SK-N-SH treated with all-trans-retinoic acid at 6 μM for 48 hours (cell line): ENCODE measurements around the gene NASP.

Source experiments
- ATAC-seq: fragments of 200-7000 bp; cut with Tn5 transposase; 3 replicates; pipeline ENCODE4 v1.9.1; 2020; ENCODE audit warnings: mild to moderate bottlenecking, moderate library complexity
- ARNTL ChIP-seq: fragments of 450-650 bp; formaldehyde crosslinking; IDR thresholded peaks from 2 replicates; pipeline ENCODE4 v1.5.0; 2020; ENCODE audit warnings: low read depth, mild to moderate bottlenecking, moderate library complexity, borderline replicate concordance
- BACH2 ChIP-seq: fragments of 250-450 bp; sonication (Bioruptor Pico); IDR thresholded peaks from 2 replicates; pipeline ENCODE4 v1.9.0; 2021; ENCODE audit warnings: mild to moderate bottlenecking, borderline replicate concordance
- CREB5 ChIP-seq: fragments of 250-450 bp; sonication (Bioruptor Pico); IDR thresholded peaks from 2 replicates; pipeline ENCODE4 v1.5.1; 2020; ENCODE audit warnings: low read depth, mild to moderate bottlenecking, moderate library complexity
- CSDC2 ChIP-seq: fragments of 250-450 bp; sonication (Bioruptor Pico); IDR thresholded peaks from 2 replicates; pipeline ENCODE4 v1.5.0; 2020; ENCODE audit warnings: mild to moderate bottlenecking, moderate library complexity
- CSRNP3 ChIP-seq: fragments of 250-450 bp; sonication (Bioruptor Pico); IDR thresholded peaks from 2 replicates; pipeline ENCODE4 v1.5.1; 2021; ENCODE audit warnings: mild to moderate bottlenecking, moderate library complexity
- ISL1 ChIP-seq: fragments of 250-450 bp; sonication (Bioruptor Pico); IDR thresholded peaks from 2 replicates; pipeline ENCODE4 v2.1.2; 2022; ENCODE audit warnings: mild to moderate bottlenecking, moderate library complexity
- OSR1 ChIP-seq: fragments of 250-450 bp; sonication (Bioruptor Pico); IDR thresholded peaks from 2 replicates; pipeline ENCODE4 v1.8.0; 2022; ENCODE audit warnings: moderate library complexity, mild to moderate bottlenecking, inconsistent platforms
- PATZ1 ChIP-seq: fragments of 250-450 bp; sonication (Bioruptor Pico); IDR thresholded peaks from 2 replicates; pipeline ENCODE4 v1.8.0; 2020; ENCODE audit warnings: mild to moderate bottlenecking, moderate library complexity, borderline replicate concordance
- POU6F1 ChIP-seq: fragments of 250-450 bp; sonication (Bioruptor Pico); IDR thresholded peaks from 2 replicates; pipeline ENCODE4 v1.8.0; 2021; ENCODE audit warnings: low read depth, mild to moderate bottlenecking, moderate library complexity, borderline replicate concordance
- PPARA ChIP-seq: fragments of 250-450 bp; sonication (Bioruptor Pico); IDR thresholded peaks from 2 replicates; pipeline ENCODE4 v1.5.0; 2020; ENCODE audit warnings: mild to moderate bottlenecking, borderline replicate concordance
- RARB ChIP-seq: fragments of 250-450 bp; sonication (Bioruptor Pico); IDR thresholded peaks from 2 replicates; pipeline ENCODE4 v1.8.0; 2021; ENCODE audit warnings: mild to moderate bottlenecking, moderate library complexity
- SNAI2 ChIP-seq: fragments of 250-450 bp; sonication (Bioruptor Pico); IDR thresholded peaks from 2 replicates; pipeline ENCODE4 v1.5.0; 2020; ENCODE audit warnings: mild to moderate bottlenecking, moderate library complexity
- TCF4 ChIP-seq: fragments of 250-450 bp; sonication (Bioruptor Pico); IDR thresholded peaks from 2 replicates; pipeline ENCODE4 v1.8.0; 2021; ENCODE audit warnings: mild to moderate bottlenecking, moderate library complexity, borderline replicate concordance
- TOX ChIP-seq: fragments of 250-450 bp; sonication (Bioruptor Pico); IDR thresholded peaks from 2 replicates; pipeline ENCODE4 v1.8.0; 2021; ENCODE audit warnings: mild to moderate bottlenecking, moderate library complexity, borderline replicate concordance
- TSHZ2 ChIP-seq: fragments of 250-450 bp; sonication (Bioruptor Pico); IDR thresholded peaks from 2 replicates; pipeline ENCODE4 v1.5.0; 2020; ENCODE audit warnings: mild to moderate bottlenecking, moderate library complexity
- ZC3H10 ChIP-seq: fragments of 250-450 bp; sonication (Bioruptor Pico); IDR thresholded peaks from 2 replicates; pipeline ENCODE4 v1.5.1; 2021; ENCODE audit warnings: mild to moderate bottlenecking, moderate library complexity
- ZFP30 ChIP-seq: fragments of 450-650 bp; formaldehyde crosslinking; IDR thresholded peaks from 2 replicates; pipeline ENCODE4 v1.5.0; 2022; ENCODE audit warnings: mild to moderate bottlenecking, moderate library complexity
- ZNF565 ChIP-seq: fragments of 450-650 bp; formaldehyde crosslinking; conservative IDR thresholded peaks from 2 replicates; pipeline ENCODE4 v1.5.0; 2020; ENCODE audit warnings: low read depth, mild to moderate bottlenecking, moderate library complexity
- ZNF70 ChIP-seq: fragments of 450-650 bp; formaldehyde crosslinking; IDR thresholded peaks from 2 replicates; pipeline ENCODE4 v1.5.0; 2020; ENCODE audit warnings: mild to moderate bottlenecking, moderate library complexity
- ZNF8 ChIP-seq: fragments of 450-650 bp; formaldehyde crosslinking; IDR thresholded peaks from 2 replicates; pipeline ENCODE4 v1.5.0; 2020; ENCODE audit warnings: mild to moderate bottlenecking, moderate library complexity

The NASP gene

GRCh38 chr1:45659222-45659621, 75.4 kb downstream of the NASP start:
- TF ChIP-seq BACH2: no peak
- no peak for TF ChIP-seq CREB5 (CRISPR knock-in tag)
- TF ChIP-seq ZC3H10: no peak
- TF ChIP-seq SNAI2 (CRISPR knock-in tag): no peak
- no peak for TF ChIP-seq RARB (CRISPR knock-in tag)
- TF ChIP-seq POU6F1 (CRISPR knock-in tag): no peak
- no peak for ATAC-seq

GRCh38 chr1:45660336-45660735, 76.5 kb downstream of the NASP start:
- TF ChIP-seq ZNF70 (no peak), CREB5 (CRISPR knock-in tag) (no peak), BACH2 (no peak), ARNTL (CRISPR knock-in tag) (no peak), ZC3H10 (no peak), TSHZ2 (CRISPR knock-in tag) (no peak), CSRNP3 (CRISPR knock-in tag) (no peak)
- ATAC-seq: no peak

- ATAC-seq: no peak
- no peak for TF ChIP-seq ZNF70
- TF ChIP-seq TCF4: no peak
- TF ChIP-seq PPARA (CRISPR knock-in tag): no peak
- no peak for TF ChIP-seq OSR1 (CRISPR knock-in tag)
- TF ChIP-seq ZNF565: no peak
- TF ChIP-seq RARB (CRISPR knock-in tag): no peak
- TF ChIP-seq SNAI2 (CRISPR knock-in tag): no peak
- TF ChIP-seq PATZ1 (CRISPR knock-in tag): no peak
- no peak for TF ChIP-seq ZNF8 (CRISPR knock-in tag)
- no peak for TF ChIP-seq CSRNP3 (CRISPR knock-in tag)
- TF ChIP-seq ZFP30 (CRISPR knock-in tag): no peak
- TF ChIP-seq ARNTL (CRISPR knock-in tag): no peak
- no peak for TF ChIP-seq TOX
- TF ChIP-seq CSDC2: no peak
- no peak for TF ChIP-seq ISL1 (CRISPR knock-in tag)
- TF ChIP-seq, all 23 proteins: peak for 0
Measured at GRCh38 chr1:45666836-45667235, 83.0 kb downstream of the NASP start.
